ENCODE data around the gene TLE3. TPM values are rescaled to one million over a fixed set of nuclear protein-coding genes. Genes with fewer than 3 reads are reported as not detected.

Gene TLE3
- total and polyA plus RNA-seq, 7 donors: 16.8 to 82.0 (median 49.5) TPM

- Histone ChIP-seq H3K27me3 (no peaks in the 10 kb centered on the region), H3K27ac (peak overlapping the region; percentile 66 to 78 (median 73)), H3K9me3 (no peaks in the 10 kb centered on the region), H3K4me3 (no peak overlapping the region), H3K36me3 (no peaks in the 10 kb centered on the region), H3K4me1 (peaks cover 0 to 38% (median 38%) of the 10 kb centered on the region in 4 donors)
- DNase-seq: peak; percentile 91
- intact Hi-C loops (cut with DNase I): loop anchor here (2.0 to 10.0 kb wide), 4 partner anchors 38 to 341 kb away; no protein-coding TSS in a partner anchor
- WGBS, 2 donors: 50 to 63% methylated on average over 16 of the region's 16 CpGs
- TF ChIP-seq CTCF (IDR thresholded peaks at IDR 0.05) (no peak), EP300 (IDR thresholded peaks at IDR 0.05) (peak in 3 of 4 donors; percentile 24 to 80 (median 66)), POLR2A (IDR thresholded peaks at IDR 0.05) (no peak), POLR2AphosphoS5 (IDR thresholded peaks at IDR 0.05) (peak; percentile 57 to 86 (median 86))
These were observed 73.8 kb downstream of the TLE3 start for GRCh38 chr15:70023769-70024491.

- TF ChIP-seq POLR2A (IDR thresholded peaks at IDR 0.05) (no peak), EP300 (IDR thresholded peaks at IDR 0.05) (no peak), CTCF (IDR thresholded peaks at IDR 0.05) (no peak), POLR2AphosphoS5 (IDR thresholded peaks at IDR 0.05) (no peak)
- Histone ChIP-seq H3K27ac (peak overlapping the region; percentile 66 to 78 (median 73)), H3K4me1 (peaks cover 0 to 38% (median 38%) of the 10 kb centered on the region in 4 donors)
These were observed 74.5 kb downstream of the TLE3 start for GRCh38 chr15:70023064-70023768.

GRCh38 chr15:70020229-70020628 is 77.5 kb downstream of the TLE3 start:
- TF ChIP-seq POLR2AphosphoS5 (IDR thresholded peaks at IDR 0.05): no peak
- TF ChIP-seq POLR2A (IDR thresholded peaks at IDR 0.05): no peak
- no peak overlapping the region for H3K27ac ChIP-seq
- DNase-seq: no peak
- H3K4me3 ChIP-seq: no peak overlapping the region
- H3K4me1 ChIP-seq: peaks cover 0 to 28% (median 28%) of the 10 kb centered on the region in 4 donors
- H3K27me3 ChIP-seq: no peaks in the 10 kb centered on the region
- no peaks in the 10 kb centered on the region for H3K9me3 ChIP-seq
- no peaks in the 10 kb centered on the region for H3K36me3 ChIP-seq
- WGBS, 2 donors: 89 to 91% methylated on average over 5 of the region's 5 CpGs
- intact Hi-C loops (cut with DNase I): loop anchor here (5.0 to 10.0 kb wide), 3 partner anchors 42 to 345 kb away; no protein-coding TSS in a partner anchor

More at GRCh38 chr15:70023064-70023768, 74.5 kb downstream of the TLE3 start:
- H3K4me3 ChIP-seq: no peak overlapping the region
- no peaks in the 10 kb centered on the region for H3K9me3 ChIP-seq
- DNase-seq: no peak
- 73 to 77% methylated on average over 7 of the region's 7 CpGs for WGBS, 2 donors
- H3K36me3 ChIP-seq: no peaks in the 10 kb centered on the region
- intact Hi-C loops (cut with DNase I): loop anchor here (5.0 to 10.0 kb wide), 3 partner anchors 39 to 342 kb away; no protein-coding TSS in a partner anchor
- no peaks in the 10 kb centered on the region for H3K27me3 ChIP-seq

DNA sequence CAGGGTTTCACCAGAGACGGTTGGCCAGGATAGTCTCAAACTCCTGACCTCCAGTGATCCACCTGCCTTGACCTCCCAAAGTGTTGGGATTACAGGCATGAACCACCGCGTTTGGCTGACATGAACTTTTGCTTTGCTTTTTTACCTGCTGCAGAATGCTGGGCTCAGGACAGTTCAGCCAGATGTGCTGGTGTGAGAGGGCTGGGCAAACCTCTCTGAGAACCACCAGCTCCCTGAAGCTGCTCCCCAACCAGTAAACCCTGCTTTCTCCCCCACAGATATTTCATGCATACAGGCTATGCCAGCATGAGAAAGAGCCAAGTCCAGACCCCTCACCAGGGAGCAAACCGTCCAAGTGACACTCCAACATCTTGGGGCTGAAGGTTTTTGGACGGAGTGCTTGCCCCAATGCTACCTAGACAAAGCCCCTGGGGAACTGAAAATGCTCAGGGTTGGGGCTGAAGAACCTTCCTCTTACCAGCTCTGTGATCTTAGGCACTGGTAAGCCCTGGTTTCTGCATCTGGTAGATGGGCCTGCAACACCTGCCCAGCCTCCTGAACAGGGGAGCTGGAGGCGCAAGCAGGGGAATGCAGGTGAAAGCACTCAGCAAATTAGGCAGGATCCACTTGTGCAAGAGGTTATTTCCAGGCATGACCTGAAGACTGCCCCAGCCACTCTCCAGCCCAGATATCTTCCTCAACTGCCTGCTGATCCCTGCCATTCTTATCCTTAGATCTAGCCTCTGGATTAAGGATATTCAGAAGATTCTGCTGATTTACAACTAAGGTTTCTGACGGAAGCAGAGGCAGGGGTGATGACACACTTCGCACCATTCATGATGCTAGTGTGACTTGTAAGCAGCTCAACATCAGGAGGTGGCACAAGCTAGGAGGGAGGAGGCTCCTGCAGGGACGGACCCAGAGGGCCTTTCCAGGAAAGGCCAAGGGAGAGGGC is 78.8 kb downstream of the TLE3 start:
- TF ChIP-seq EP300 (IDR thresholded peaks at IDR 0.05) (no peak), POLR2AphosphoS5 (IDR thresholded peaks at IDR 0.05) (no peak), POLR2A (IDR thresholded peaks at IDR 0.05) (no peak)
- intact Hi-C loops (cut with DNase I): no loop called here
- 88 to 93% methylated on average over 9 of the region's 9 CpGs for WGBS, 2 donors
- Histone ChIP-seq H3K27ac (no peak overlapping the region), H3K9me3 (no peaks in the 10 kb centered on the region), H3K27me3 (no peaks in the 10 kb centered on the region), H3K4me1 (peaks cover 0 to 18% (median 15%) of the 10 kb centered on the region in 4 donors), H3K36me3 (no peaks in the 10 kb centered on the region), H3K4me3 (no peak overlapping the region)
- DNase-seq: no peak

GRCh38 chr15:70017801-70018200 is 79.9 kb downstream of the TLE3 start:
- no peak for DNase-seq
- Histone ChIP-seq H3K27ac (no peak overlapping the region), H3K4me1 (peaks cover 0 to 7% (median 4%) of the 10 kb centered on the region in 4 donors), H3K27me3 (no peaks in the 10 kb centered on the region), H3K4me3 (no peak overlapping the region), H3K9me3 (no peaks in the 10 kb centered on the region), H3K36me3 (no peaks in the 10 kb centered on the region)
- intact Hi-C loops (cut with DNase I): no loop called here
- TF ChIP-seq POLR2AphosphoS5 (IDR thresholded peaks at IDR 0.05) (no peak), POLR2A (IDR thresholded peaks at IDR 0.05) (no peak), CTCF (IDR thresholded peaks at IDR 0.05) (no peak), EP300 (IDR thresholded peaks at IDR 0.05) (no peak)
- WGBS, 2 donors: 88 to 94% methylated on average over 2 of the region's 2 CpGs
